Measurements from ENCODE around the gene CXCL16.

Gene CXCL16, protein sequence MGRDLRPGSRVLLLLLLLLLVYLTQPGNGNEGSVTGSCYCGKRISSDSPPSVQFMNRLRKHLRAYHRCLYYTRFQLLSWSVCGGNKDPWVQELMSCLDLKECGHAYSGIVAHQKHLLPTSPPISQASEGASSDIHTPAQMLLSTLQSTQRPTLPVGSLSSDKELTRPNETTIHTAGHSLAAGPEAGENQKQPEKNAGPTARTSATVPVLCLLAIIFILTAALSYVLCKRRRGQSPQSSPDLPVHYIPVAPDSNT

DNA sequence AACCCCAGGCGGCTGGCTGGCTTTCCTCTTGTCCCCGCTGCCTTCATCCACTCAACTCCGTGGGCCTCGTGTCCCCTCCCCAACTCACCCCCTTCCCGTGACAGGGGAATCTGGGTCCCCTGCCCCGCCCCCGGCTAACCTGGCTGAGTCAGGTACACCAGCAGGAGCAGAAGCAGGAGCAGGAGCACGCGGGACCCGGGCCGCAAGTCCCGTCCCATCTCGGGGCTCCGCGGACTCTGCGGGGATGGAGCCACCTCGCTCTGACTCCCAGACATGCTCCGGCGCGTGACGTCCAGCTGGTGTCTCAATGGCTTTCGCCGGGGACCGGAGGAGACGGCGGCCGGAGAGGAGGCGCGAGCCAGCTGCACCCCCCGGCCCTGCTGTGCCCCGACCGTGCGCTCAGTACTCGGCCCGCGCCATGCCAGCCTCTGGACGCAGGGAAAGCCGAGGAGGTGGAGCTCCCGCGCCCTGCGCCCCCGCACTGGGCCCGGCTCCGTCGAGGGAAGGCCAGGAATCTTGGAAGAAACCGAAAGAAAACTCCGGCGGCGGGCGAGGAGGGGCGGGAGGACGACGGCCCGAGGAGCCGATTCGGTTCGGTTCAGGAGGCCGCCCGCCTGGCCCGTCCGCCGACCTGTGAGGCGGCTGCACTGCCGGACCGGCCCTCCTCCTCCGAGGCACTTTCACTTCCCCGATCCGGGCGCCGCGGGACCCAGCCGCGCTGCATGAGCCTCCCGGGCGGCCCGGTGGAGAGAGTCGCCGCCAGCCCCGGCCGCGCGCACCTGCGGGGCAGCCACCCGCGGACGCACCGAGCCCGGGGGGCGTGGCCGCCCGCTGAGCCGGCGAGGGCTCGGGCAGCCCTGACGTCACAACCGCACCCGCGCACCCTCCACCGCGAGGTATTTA, at the start of gene CXCL16, which contains the start of gene ZMYND15:
CXCL16 (minus strand) TSS at position 807 of the 903 bp plus-strand sequence; CDS start at position 218, 589 bp downstream.
ZMYND15 (plus strand) TSS at position 712 of the 903 bp plus-strand sequence. CDS start 716 bp downstream, outside the sequence.
- peak; percentile 29 to 57 for DNase-seq (ENCODE audit: low read depth in 2 of 2)

DNA sequence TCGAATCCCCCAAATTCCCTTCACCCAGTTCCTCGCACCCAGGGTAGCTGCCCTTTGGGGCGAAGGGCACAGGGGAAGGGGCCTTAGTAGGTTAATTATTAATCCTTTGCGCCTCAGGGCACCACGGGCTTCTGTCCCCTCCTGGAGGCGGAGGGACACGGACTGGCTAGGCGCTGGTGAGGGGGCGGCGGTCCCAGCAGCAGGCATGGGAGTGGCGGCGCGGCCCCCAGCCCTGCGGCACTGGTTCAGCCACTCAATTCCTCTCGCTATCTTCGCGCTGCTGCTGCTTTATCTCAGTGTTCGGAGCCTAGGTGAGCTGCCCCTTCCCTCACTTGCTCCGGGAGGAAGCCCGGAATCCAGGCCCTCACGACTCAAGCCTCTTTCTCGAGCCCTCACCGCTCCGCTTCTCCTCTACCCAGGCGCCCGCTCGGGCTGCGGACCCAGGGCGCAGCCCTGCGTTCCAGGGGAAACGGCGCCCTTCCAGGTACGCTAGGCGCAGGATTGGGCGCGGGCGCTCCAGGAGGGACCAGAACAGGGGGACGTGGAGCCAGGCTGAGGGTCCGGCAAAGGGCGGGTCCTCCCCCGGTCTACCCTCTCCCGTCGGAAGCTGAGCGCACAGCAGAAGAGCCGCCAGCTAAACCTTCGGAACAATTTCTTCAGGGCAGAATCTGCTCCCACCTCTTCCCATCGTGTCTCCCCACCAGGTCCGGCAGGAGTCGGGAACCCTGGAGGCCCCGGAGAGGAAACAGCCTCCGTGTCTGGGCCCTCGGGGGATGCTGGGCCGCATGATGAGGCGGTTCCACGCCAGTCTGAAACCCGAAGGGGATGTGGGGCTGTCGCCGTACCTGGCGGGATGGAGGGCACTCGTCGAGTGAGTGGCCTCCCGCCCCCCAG, 49.3 kb upstream of the CXCL16 start, which contains the start of gene GLTPD2:
GLTPD2 (plus strand) TSS at position 158 of the 894 bp plus-strand sequence; CDS start at position 206, 48 bp downstream.
- no peak for DNase-seq (ENCODE audit: low read depth in 2 of 2)

DNA sequence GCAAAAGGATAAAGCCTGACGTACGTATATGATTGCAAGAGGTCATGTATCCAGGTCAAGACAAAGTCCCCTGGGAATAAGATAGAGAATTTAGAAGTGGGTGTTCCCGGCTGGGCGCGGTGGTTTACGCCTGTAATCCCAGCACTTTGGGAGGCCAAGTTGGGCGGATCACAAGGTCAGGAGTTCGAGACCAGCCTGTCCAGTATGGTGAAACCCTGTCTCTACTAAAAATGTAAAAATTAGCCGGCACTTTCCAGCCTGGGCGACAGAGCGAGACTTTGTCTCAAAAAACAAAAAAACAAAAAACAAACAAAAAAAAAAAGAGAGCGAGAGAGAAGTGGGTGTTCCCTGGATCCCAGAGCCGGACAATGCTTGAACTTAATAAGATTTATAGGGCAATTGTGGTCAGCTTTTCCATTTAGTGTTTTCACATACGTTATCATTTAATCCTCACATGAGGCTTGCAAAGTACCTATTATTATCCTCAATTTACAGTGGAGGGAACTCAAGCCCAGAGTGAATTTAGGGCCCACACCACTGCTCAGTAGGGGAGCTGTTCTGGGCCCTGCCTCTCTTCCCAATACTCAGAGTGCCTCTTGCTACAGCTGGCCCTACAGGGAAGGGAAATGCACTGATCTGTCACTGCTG, 48.6 kb upstream of the CXCL16 start:
- no peak for DNase-seq (ENCODE audit: low read depth in 2 of 2)

DNA sequence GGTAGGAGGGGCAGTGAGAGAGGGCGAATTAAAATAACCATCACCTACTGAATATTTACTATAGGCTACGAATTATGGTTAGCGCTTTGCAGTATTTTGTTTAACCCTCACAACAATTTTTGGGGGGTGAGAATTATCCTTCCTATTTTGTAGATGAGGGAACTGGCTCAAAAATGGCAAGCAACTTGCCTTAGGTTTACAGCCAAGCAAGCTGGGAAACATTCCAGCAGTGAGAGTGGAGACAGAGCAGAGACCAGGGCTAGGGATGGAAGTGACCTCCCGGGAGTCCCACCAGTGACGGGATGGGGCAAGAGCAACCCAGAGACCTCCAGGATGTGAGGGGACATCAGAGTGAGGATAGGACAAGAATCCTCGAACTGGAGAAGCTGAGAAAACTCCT, 46.8 kb upstream of the CXCL16 start:
- no peak for DNase-seq (ENCODE audit: low read depth in 2 of 2)

DNA sequence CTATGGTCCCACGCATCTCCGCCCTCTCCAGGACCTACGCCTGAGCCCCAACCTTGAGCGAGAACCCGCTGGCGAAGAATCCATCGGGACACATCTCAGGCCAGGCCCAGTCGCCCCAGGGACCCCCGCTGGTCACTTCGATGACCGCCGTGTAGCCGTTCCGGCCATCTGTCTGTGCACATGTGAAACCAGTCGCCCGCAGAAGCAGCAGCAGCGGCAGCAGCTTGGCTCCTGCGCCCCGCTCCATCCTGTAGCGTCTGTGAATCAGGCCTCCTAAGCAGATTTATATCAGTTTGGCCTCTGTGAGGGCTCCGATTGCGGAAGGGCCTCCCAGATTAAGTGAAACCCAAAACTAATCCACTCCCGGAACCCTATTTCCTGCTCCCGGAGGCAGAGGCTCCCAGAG, 46.4 kb upstream of the CXCL16 start, which contains the start of gene VMO1:
VMO1 (minus strand) TSS at position 259 of the 406 bp plus-strand sequence; CDS start at position 247, 12 bp downstream.
- no peak for DNase-seq (ENCODE audit: low read depth in 2 of 2)

DNA sequence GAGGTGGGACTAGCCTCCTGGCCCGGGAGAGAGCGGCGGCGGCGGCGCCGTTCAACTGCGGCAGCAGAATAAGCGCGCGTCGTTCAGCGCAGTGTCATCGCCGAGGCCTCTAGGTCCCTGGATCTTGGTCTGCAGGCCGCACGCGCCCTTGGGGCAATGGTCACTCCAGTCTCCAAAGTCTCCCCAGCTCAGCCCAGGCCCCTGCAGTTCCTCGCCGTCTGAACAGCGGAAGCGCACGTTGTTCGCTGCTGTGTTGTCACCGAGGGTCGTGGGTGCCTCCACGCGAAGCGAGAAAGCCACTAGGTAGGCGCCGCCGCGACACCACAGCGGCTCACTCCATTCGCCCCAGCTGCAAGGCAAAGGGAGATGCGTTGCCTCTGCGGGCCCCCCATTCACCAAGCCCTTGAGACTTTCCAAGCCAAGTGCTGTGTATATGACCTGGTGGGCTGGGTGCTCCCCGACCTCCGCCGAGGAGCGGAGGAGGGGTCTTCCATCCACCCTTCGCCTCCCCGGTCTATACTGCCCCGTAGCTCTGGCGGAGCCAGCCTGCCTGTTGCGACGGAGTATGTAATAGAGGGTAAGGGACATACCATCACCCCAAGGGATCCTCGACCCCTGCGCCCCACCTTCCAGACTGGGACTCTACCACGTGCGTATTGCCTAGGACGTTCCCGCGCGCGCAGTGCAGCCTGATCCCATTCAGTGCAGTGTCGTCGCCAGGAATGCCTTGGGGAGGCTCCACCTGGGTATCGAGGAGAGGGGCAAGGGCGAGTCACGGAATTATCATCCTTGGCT, 45.8 kb upstream of the CXCL16 start:
- no peak for DNase-seq (ENCODE audit: low read depth in 2 of 2)

DNA sequence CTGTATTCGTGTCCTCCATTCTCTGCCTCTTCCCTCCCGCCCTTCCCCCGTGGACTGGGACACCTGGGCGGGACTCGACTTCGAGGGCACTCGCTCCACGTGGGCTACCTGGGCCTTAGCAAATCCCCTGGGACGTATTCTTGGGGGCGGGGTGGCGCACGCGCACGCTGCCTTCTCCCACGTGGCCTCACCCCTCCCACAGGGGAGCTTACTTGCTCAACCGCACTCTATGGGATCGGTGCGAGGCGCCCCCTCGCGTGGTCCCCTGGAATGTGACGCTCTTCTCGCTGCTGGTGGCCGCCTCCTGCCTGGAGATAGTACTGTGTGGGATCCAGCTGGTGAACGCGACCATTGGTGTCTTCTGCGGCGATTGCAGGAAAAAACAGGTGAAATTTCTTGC, 42.9 kb upstream of the CXCL16 start:
- no peak for DNase-seq (ENCODE audit: low read depth in 2 of 2)

DNA sequence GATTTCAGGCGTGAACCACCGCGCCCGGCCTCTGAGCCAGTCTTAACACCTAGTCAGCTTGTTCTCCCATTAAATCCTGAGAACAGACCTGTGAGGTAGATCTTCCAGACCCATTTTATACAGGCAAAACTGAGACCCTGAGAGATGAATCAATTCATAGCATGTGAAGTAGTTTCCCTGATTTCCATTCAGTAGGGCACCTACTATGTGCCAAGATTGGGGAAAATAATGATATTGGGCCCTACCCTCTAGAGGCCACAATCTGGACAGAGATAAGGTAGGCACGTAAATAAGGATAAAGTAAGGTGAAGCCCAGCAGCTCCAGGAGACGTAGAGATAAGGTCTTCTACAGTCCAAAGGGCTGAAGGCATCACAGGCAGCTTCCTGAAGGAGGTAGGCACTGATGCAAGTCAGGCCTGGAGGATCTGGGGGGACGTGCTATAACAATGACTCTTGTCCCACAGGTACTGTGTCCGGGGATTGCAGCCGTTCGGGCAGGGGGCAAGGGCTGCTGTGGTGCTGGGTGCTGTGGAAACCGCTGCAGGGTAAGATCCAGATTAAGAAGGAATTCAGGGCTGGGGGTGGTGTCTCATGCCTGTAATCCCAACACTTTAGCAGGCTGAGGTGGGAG, 40.7 kb upstream of the CXCL16 start:
- DNase-seq (ENCODE audit: low read depth in 2 of 2): no peak

DNA sequence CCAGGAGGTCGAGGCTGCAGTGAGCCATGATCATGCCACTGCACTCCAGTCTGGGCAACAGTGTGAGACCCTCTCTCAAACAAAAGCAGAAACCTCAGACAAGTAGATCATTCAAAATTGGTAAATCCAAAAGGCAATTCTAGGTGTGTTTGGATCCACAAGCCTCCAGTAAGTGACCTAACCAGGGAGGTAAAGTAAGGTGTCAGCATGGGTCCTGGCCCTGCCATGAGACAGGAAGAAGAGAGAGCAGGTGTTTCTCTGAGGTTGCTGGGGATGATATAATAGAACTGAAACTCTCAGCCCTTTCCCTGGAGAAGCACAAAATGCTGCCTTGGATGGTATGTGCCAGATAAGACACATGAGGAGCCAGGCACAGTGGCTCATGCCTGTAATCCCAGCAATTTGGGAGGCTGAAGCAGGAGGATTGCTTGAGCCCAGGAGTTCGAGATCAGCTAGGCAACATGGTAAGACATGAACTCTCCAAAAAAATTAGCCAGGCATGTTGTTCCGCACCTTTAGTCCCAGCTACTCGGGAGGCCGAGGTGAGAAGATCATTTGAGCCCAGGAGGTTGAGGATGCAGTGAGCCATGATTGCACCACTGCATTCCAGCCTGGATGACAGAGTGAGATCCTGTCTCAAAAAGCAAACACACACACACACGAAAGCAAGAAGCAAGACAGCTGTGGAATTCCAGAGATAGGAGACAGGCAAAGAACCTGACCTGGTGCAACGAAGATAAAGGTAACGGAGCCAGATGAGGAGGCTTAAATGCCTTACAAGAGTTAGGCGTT, 38.4 kb upstream of the CXCL16 start:
- no peak for DNase-seq (ENCODE audit: low read depth in 2 of 2)

DNA sequence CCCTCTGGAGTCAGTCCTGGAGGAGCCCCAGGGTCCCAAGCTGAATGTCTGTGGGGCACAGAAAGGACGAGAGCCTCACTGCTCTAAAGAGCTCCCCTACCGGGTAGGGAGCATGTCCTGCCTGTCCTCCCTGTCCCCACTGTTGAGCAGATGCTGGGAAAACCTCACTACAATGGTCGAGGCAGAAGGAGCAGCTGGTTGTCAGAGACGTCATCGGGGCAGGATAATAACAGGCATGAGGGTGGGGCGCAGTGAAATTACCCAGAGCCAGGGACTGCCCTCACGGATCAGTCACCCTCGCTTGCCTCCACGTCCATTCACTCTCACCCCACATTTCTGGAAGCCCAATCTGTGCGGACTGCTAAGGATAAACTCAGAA, 32.5 kb upstream of the CXCL16 start:
- no peak for DNase-seq (ENCODE audit: low read depth in 2 of 2)

DNA sequence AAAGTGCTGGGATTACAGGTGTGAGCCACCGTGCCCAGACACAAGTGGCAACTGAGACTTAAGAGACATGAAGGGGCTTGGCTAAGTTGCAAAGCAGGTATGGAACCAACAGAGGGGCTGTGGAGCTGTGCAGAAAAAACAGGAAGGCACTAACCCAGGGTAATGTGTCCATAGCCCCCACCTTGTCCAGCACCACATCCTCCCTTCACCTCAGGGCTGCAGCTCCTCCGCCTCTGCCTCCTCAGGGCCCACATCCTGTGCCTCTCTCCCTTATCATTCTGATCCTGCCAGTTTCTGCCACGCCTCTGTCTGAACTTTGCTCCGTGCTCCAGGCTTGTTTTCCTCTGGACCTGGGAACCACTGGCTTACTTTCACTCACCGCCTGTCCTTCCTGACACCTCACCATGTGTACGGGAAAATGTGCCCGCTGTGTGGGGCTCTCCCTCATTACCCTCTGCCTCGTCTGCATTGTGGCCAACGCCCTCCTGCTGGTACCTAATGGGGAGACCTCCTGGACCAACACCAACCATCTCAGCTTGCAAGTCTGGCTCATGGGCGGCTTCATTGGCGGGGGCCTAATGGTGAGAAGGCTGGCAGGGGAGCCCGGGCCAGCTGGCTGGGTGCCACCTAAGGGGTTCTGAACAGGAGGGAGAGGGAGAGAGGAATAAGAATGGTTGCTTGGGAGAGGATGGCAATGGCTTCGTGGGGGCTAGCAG, 31.9 kb upstream of the CXCL16 start, which contains the start of gene TM4SF5:
TM4SF5 (plus strand) TSS at position 368 of the 716 bp plus-strand sequence; CDS start at position 405, 37 bp downstream.
- no peak for DNase-seq (ENCODE audit: low read depth in 2 of 2)

DNA sequence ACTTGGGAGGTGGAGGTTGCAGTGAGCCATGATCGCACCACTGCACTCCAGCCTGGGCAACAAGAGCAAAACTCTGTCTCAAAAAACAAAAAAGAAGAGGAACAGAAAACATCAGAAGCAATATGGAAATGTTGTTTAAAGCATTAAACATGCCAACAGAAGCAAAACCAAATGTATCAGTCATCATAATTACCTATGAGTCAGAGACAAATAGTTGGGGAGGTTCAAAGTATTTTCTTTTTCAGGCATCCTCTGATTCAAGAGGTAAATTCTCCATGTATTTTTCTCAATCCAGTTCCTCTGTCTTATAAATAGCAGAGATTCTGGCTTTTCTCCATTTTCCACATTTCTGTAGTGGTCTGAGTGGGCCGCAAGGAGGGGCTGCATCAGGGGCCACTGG, 29.9 kb upstream of the CXCL16 start:
- DNase-seq (ENCODE audit: low read depth in 2 of 2): no peak

DNA sequence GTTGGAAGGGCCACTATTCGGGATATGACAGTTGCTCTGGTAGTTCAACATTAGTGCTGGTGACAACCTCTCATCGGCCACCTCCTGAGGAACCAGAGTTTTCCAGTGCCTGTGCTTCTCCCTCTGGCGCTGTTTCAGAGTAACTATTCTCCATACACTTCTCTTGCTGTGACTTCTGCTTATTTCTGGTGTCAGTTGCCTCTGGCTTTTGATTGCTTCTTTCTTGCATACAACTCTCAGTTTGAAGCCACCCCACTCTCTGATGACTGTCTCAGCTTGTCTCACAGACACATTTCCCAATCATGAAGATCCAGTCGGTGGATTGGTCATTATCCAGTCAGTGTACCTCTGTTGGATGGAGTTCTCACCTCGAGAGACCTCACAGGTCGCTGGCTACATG, 28.6 kb upstream of the CXCL16 start:
- DNase-seq (ENCODE audit: low read depth in 2 of 2): no peak

DNA sequence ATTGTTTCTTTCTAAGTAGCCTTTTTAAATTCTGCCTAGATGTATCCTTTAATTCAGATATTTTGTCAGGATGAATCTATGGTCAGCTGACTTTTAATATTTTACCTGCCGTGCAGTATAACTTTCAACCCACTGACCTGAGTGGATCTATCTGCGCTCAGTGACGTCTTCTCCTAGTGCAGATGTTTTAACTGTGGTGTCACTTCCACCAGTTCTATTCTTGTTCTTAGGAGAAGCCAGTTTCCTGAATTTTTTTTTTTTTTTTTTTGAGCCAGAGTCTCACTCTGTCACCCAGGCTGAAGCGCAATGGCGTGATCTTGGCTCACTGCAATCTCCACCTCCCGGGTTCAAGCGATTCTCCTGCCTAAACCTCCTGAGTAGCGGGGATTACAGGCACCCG, 27.0 kb upstream of the CXCL16 start:
- no peak for DNase-seq (ENCODE audit: low read depth in 2 of 2)

DNA sequence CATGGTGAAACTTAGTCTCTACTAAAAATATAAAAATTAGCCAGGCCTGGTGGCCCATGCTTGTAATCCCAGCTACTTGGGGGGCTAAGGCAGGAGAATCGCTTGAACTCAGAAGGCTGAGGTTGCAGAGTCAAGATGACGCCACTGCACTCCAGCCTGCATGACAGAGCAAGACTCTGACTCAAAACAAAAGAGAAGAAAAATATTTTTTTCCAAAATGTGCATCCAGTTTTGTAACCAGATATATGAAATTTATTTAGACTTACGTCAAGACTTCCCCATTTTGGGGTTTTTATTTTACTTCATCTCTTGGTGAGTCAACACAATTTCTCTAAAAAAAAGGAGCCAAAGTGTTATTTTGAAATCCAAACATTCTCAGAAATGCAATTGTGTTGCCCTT, 26.5 kb upstream of the CXCL16 start:
- DNase-seq (ENCODE audit: low read depth in 2 of 2): no peak

DNA sequence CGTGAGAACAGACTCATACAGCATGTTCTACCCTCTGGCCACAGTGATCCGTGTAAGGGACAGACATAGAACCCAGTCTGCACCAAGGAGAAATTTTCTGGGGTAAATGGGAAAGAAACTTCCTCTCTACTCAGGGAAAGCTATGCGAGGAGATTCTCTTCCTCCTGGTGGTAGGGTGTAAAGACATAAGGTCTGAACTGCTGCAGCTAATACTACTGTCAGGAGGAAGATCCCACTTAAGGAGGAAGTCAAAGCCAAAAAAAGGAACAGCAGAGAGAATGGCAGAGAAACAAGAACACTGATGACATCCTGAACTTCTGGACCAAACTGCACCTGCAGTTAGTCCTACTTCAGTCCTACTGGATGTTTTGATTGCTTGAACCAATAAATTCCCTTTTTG, 24.9 kb upstream of the CXCL16 start:
- DNase-seq (ENCODE audit: low read depth in 2 of 2): no peak

DNA sequence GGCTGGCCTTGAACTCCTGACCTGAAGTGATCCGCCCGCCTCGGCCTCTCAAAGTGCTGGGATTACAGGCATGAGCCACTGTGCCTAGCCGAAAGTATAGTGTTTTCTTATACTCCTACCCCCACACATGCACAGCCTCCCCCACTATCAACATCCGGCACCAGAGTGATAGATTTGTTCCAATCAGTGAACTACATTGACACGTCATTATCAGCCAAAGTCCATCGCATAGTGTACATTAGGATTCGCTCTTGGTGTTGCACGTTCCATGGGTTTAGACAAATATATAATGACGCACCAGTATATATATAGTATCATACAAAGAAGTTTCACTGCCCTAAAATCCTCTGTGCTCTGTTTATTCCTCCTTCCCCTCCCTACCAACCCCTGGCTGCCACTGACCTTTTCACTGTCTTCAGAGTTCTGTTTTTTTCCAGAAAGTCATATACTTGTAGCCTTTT, 20.1 kb upstream of the CXCL16 start:
- no peak for DNase-seq (ENCODE audit: low read depth in 2 of 2)

DNA sequence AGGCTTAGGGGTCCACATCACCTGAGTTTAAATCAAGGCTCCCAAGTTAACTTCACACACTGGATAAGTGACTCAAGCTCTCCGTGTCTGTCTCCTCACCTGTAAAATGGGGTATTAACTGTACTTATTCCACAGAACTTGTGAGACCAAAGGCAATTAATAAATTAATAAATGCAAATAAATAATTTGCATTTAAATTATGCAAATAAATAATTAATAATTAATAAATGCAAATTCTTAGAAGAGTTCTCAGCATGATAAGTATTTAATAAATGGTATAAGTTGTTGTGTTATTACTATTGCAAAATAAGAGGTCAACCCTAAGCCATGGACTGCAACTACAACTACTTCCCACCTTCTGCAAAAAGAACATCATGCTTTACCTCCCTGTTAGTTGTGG, 13.7 kb upstream of the CXCL16 start:
- no peak for DNase-seq (ENCODE audit: low read depth in 2 of 2)

Data from stimulated activated CD8-positive, alpha-beta memory T cell treated with anti-CD3 and anti-CD28 coated beads, Interleukin-7, amount 100 ng/mL, for 4 hours (primary cell).